CD4-positive, alpha-beta memory T cell (primary cell): ENCODE measurements around the gene RPL3. TPM values are rescaled to one million over a fixed set of nuclear protein-coding genes. Genes with fewer than 3 reads are reported as not detected.
"Not testable (repeated sequence)": the region's sequence is repeated elsewhere in the genome, so short reads cannot be mapped to it uniquely, and the experiment has no call there.

ENCODE experiments used
- CTCF ChIA-PET: fragments of 350-600 bp; sonication (Branson Sonifier 250); formaldehyde crosslinking; loops from one replicate; lab custom pipeline; 2021; ENCODE audit warnings: inconsistent platforms; ENCODE audit not compliant: partially characterized antibody; lab: Charles Lee
- POLR2A ChIA-PET: fragments of 350-600 bp; sonication (Branson Sonifier 250); formaldehyde crosslinking; loops from one replicate; lab custom pipeline; 2021; ENCODE audit not compliant: partially characterized antibody; lab: Charles Lee
- DNase-seq, 5 donors: peaks; one replicate each; pipeline versions ENCODE4 v3.0.0 to v3.0.0-alpha.2; 2020 to 2022; ENCODE audit warnings: mixed read lengths in 1 of 5
- H3K27ac ChIP-seq: one replicate; pipeline ENCODE4 v1.7.0; 2013; ENCODE audit warnings: low read depth, low read length
- H3K27me3 ChIP-seq: 2 replicates; pipeline ENCODE4 v1.7.0; 2013; ENCODE audit warnings: mild to moderate bottlenecking, low read length, moderate library complexity; ENCODE audit not compliant: insufficient read depth
- H3K36me3 ChIP-seq: 2 replicates; pipeline ENCODE4 v1.7.0; 2013; ENCODE audit warnings: mild to moderate bottlenecking, low read length, moderate library complexity; ENCODE audit not compliant: insufficient read depth
- H3K4me1 ChIP-seq: 2 replicates; pipeline ENCODE4 v1.7.0; 2013; ENCODE audit warnings: mild to moderate bottlenecking, low read length, moderate library complexity; ENCODE audit not compliant: insufficient read depth
- H3K4me3 ChIP-seq, 2 donors: one replicate each; pipeline ENCODE4 v1.7.0; 2013; ENCODE audit warnings: low read length in 2 of 2, mild to moderate bottlenecking in 1 of 2
- H3K9me3 ChIP-seq, 2 donors: one replicate each; pipeline ENCODE4 v1.7.0; 2013; ENCODE audit warnings: low read length in 2 of 2, control low read depth in 1 of 2; ENCODE audit not compliant: control insufficient read depth in 1 of 2
- H3K27ac Mint-ChIP-seq, 7 donors: one replicate each; pipeline ENCODE4 v1.8.0; 2020 to 2021; ENCODE audit warnings: mixed read lengths in 7 of 7, mild to moderate bottlenecking in 6 of 7, inconsistent platforms in 3 of 7, moderate library complexity in 3 of 7
- H3K27me3 Mint-ChIP-seq, 2 donors: one replicate each; pipeline ENCODE4 v1.8.0; 2020 to 2021; ENCODE audit warnings: mixed read lengths in 2 of 2
- H3K36me3 Mint-ChIP-seq, 2 donors: one replicate each; pipeline ENCODE4 v1.8.0; 2020 to 2021; ENCODE audit warnings: mixed read lengths in 2 of 2, inconsistent platforms in 1 of 2, mild to moderate bottlenecking in 1 of 2
- H3K4me1 Mint-ChIP-seq, 4 donors: one replicate each; pipeline ENCODE4 v1.8.0; 2020 to 2021; ENCODE audit warnings: mixed read lengths in 4 of 4, mild to moderate bottlenecking in 1 of 4
- H3K4me3 Mint-ChIP-seq, 8 donors: one replicate each; pipeline ENCODE4 v1.8.0; 2020 to 2021; ENCODE audit warnings: mixed read lengths in 8 of 8, mild to moderate bottlenecking in 7 of 8, moderate library complexity in 6 of 8, inconsistent platforms in 3 of 8
- H3K9me3 Mint-ChIP-seq, 8 donors: one replicate each; pipeline ENCODE4 v1.8.0; 2020 to 2021; ENCODE audit warnings: mixed read lengths in 8 of 8, mild to moderate bottlenecking in 5 of 8, inconsistent platforms in 3 of 8, moderate library complexity in 1 of 8
- intact Hi-C: fragments of 100-400 bp; cut with micrococcal nuclease; formaldehyde crosslinking; loops from one replicate; pipeline ENCODE4 v1.15.1; 2023
- polyA plus RNA-seq, 2 donors: library from polyadenylated mRNA; unstranded; fragments of 300-500 nt; fragmentation: Illumina TruSeq; gene quantifications; one replicate each; pipeline ENCODE4 v1.2.3, GENCODE V29; 2021
- total RNA-seq, 2 experiments: library from RNA; stranded (reverse); gene quantifications; one replicate each; pipeline ENCODE4 v1.2.3, GENCODE V29; 2021

RPL3 gene
- total and polyA plus RNA-seq, 4 experiments from 2014 or later, result 3,292 to 4,075 (median 3,564) TPM

GRCh38 chr22:39344046-39344390 is 24.6 kb upstream of the RPL3 start:
- DNase-seq, result no peak
- ChIA-PET POLR2A (interaction anchor here (0.6 to 2.6 kb wide), 4 partner anchors 24 to 185 kb away, joined by 3 to 16 read pairs (median 6); partner anchors contain the start of genes ATF4 and RPL3), CTCF (interaction anchor here (0.8 to 3.4 kb wide), 11 partner anchors 10 to 575 kb away, joined by 3 to 21 read pairs (median 5); partner anchors contain the start of gene ATF4)
- Histone ChIP-seq H3K4me1 (peaks cover 5% of the 10 kb centered on the region), H3K9me3 (no peaks in the 10 kb centered on the region), H3K27me3 (peaks cover 5% of the 10 kb centered on the region), H3K27ac (no peak overlapping the region), H3K4me3 (no peak overlapping the region), H3K36me3 (no peaks in the 10 kb centered on the region)
- Mint-ChIP-seq H3K9me3 (peaks cover 0 to 2% (median 0%) of the 10 kb centered on the region in 8 donors), H3K4me3 (no peak overlapping the region), H3K4me1 (peaks cover 4 to 8% (median 4%) of the 10 kb centered on the region in 4 donors), H3K36me3 (no peaks in the 10 kb centered on the region), H3K27me3 (peaks cover 6 to 9% of the 10 kb centered on the region in 2 donors), H3K27ac (no peak overlapping the region)
- intact Hi-C loops, result no loop called here

DNA sequence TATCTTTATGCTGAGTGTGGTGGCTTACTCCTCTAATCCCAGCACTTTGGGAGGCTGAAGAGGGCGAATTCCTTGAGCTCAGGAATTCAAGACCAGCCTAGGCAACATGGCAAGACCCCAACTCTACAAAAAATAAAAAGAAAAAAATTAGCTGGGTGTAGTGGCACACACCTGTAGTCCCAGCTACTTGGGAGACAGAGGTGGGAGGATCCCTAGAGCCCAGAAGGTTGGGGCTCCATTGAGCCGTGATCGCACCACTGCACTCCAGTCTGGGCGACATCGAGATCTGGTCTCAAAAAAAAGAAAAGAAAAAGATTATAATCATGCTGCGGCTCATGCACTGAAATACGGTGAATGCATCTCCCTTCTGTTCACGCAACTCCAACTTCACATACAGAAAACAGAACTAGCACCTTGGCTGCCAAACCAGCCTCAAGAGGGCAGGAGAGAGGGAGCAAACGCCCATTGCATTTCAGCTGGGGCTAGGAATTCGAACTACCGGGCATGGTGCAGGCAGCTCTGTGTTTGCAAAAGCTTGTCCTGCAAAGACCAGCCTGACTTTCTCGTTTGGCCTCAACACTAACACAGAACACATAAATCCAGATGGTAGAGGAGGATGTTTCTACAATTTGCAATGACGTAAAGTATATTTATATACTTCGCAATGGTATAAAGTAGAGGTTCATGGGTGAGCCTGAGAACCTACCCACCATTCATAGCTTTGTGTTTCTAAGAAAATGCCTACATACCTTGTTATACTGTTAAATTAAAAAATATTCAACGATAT is 24.0 kb upstream of the RPL3 start:
- Histone ChIP-seq H3K4me1 (peaks cover 5% of the 10 kb centered on the region), H3K27me3 (no peaks in the 10 kb centered on the region), H3K36me3 (no peaks in the 10 kb centered on the region), H3K4me3 (no peak overlapping the region), H3K9me3 (no peaks in the 10 kb centered on the region), H3K27ac (no peak overlapping the region)
- POLR2A ChIA-PET, result interaction anchor here (0.6 to 2.6 kb wide), 4 partner anchors 24 to 185 kb away, joined by 3 to 16 read pairs (median 6); partner anchors contain the start of genes ATF4 and RPL3
- CTCF ChIA-PET, result interaction anchor here (0.7 to 3.4 kb wide), 13 partner anchors 10 to 574 kb away, joined by 3 to 21 read pairs (median 3); partner anchors contain the start of gene ATF4
- Mint-ChIP-seq H3K4me1 (peaks cover 4 to 5% (median 4%) of the 10 kb centered on the region in 4 donors), H3K27me3 (peaks cover 5 to 7% of the 10 kb centered on the region in 2 donors), H3K9me3 (peaks cover 0 to 2% (median 0%) of the 10 kb centered on the region in 8 donors), H3K36me3 (no peaks in the 10 kb centered on the region), H3K27ac (no peak overlapping the region), H3K4me3 (no peak overlapping the region)
- DNase-seq, result peak; percentile 40 to 56 (median 46)
- intact Hi-C loops, result loop anchor here (1.0 kb wide), 2 partner anchors 45 to 186 kb away; no protein-coding TSS in a partner anchor

- no peaks in the 10 kb centered on the region for H3K9me3 ChIP-seq
- H3K4me1 ChIP-seq, result peaks cover 5% of the 10 kb centered on the region
- POLR2A ChIA-PET, result interaction anchor here (1.3 kb wide), 1 partner anchor 9 kb away, joined by 4 read pairs; no protein-coding TSS in a partner anchor
- no peaks in the 10 kb centered on the region for H3K36me3 Mint-ChIP-seq
- H3K36me3 ChIP-seq, result no peaks in the 10 kb centered on the region
- peaks cover 4 to 5% (median 4%) of the 10 kb centered on the region in 4 donors for H3K4me1 Mint-ChIP-seq
- intact Hi-C loops, result no loop called here
- H3K27me3 Mint-ChIP-seq, result peaks cover 3 to 7% of the 10 kb centered on the region in 2 donors
- no peak for DNase-seq
- no peaks in the 10 kb centered on the region for H3K27me3 ChIP-seq
- peaks cover 0 to 2% (median 0%) of the 10 kb centered on the region in 8 donors for H3K9me3 Mint-ChIP-seq
- CTCF ChIA-PET, result interaction anchor here (1.1 to 3.4 kb wide), 2 partner anchors 9 to 170 kb away, joined by 3 to 19 read pairs; no protein-coding TSS in a partner anchor
- H3K4me3 ChIP-seq, result no peak overlapping the region
- no peak overlapping the region for H3K4me3 Mint-ChIP-seq
- no peak overlapping the region for H3K27ac ChIP-seq
- H3K27ac Mint-ChIP-seq, result no peak overlapping the region
Measured at GRCh38 chr22:39341179-39341578, 21.8 kb upstream of the RPL3 start.

GRCh38 chr22:39339775-39340174 is 20.4 kb upstream of the RPL3 start:
- H3K27me3 ChIP-seq, H3K27ac ChIP-seq, H3K4me1 ChIP-seq, H3K4me3 ChIP-seq, DNase-seq, H3K36me3 Mint-ChIP-seq, H3K9me3 ChIP-seq, H3K9me3 Mint-ChIP-seq, H3K27me3 Mint-ChIP-seq, intact Hi-C loops, H3K27ac Mint-ChIP-seq, H3K36me3 ChIP-seq, H3K4me1 Mint-ChIP-seq, POLR2A ChIA-PET, H3K4me3 Mint-ChIP-seq: not testable (repeated sequence)
- CTCF ChIA-PET, result interaction anchor here (0.6 to 1.4 kb wide), 3 partner anchors 8 to 999 kb away, joined by 3 to 5 read pairs (median 3); no protein-coding TSS in a partner anchor

DNA sequence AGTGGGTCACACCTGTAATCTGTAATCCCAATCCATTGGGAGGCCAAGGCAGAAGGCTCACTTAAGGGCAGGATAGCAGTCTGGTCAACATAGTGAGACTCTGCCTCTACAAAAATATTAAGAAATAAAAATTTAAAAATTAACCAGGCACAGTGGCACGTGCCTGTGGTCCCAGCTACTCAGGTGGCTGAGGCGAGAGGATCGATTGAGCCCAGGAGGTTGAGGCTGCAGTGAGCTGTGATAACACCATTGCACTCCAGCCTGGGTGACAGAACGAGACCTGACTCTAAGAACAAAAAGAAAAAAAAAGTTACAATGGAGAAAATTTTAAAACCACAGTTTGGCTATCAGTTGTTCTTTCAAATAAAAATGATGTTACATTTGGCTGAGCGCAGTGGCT is 17.0 kb upstream of the RPL3 start:
- no peak for DNase-seq
- Mint-ChIP-seq H3K4me1 (peaks cover 0 to 11% (median 4%) of the 10 kb centered on the region in 4 donors), H3K9me3 (peaks cover 0 to 2% (median 0%) of the 10 kb centered on the region in 8 donors), H3K36me3 (no peaks in the 10 kb centered on the region), H3K27me3 (peaks cover 1 to 3% of the 10 kb centered on the region in 2 donors), H3K27ac (no peak overlapping the region), H3K4me3 (no peak overlapping the region)
- no peak overlapping the region for H3K27ac ChIP-seq
- intact Hi-C loops, result no loop called here
- no peaks in the 10 kb centered on the region for H3K9me3 ChIP-seq
- POLR2A ChIA-PET, result no interaction called here
- CTCF ChIA-PET, result no interaction called here
- H3K4me1 ChIP-seq, result no peaks in the 10 kb centered on the region
- H3K27me3 ChIP-seq, result no peaks in the 10 kb centered on the region
- H3K4me3 ChIP-seq, result no peak overlapping the region
- H3K36me3 ChIP-seq, result no peaks in the 10 kb centered on the region

DNA sequence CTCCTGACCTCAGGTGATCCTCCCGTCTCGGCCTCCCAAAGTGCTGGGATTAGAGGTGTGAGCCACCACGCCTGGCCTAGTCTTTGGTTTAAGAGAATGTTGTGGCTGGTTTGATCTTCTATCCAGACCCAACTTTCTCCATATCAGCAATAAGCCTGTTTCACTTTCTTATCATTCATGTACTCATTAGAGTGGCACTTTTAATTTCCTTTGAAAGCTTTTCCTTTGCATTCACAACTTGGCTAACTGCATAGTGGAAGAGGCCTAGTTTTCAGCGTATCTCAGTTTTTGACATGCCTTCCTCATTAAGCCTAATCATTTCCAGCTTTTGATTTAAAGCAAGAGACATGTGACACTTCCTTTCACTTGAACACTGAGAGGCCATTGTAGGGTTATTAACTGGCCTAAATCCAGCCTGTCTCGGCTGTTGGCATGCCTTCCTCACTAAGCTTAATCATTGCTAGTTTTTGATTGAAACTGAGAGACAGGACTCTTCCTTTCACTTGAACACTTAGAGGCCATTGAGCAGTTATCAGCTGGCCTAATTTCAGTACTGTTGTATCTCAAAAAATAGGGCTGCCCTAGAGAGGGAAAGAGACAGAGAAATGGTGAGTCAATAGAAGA is 13.1 kb upstream of the RPL3 start:
- intact Hi-C loops, result no loop called here
- no peaks in the 10 kb centered on the region for H3K9me3 ChIP-seq
- ChIA-PET POLR2A (interaction anchor here (1.3 to 7.6 kb wide), 2 partner anchors 9 to 14 kb away, joined by 4 to 43 read pairs; partner anchors contain the start of gene RPL3), CTCF (interaction anchor here (0.6 to 3.2 kb wide), 8 partner anchors 7 to 366 kb away, joined by 3 to 19 read pairs (median 8); partner anchors contain the start of genes RPL3 and TAB1)
- H3K27ac ChIP-seq, result no peak overlapping the region
- H3K4me1 Mint-ChIP-seq, result peaks cover 0 to 17% (median 4%) of the 10 kb centered on the region in 4 donors
- H3K27me3 ChIP-seq, result no peaks in the 10 kb centered on the region
- no peak overlapping the region for H3K4me3 ChIP-seq
- no peaks in the 10 kb centered on the region for H3K36me3 Mint-ChIP-seq
- H3K4me3 Mint-ChIP-seq, result no peak overlapping the region
- no peaks in the 10 kb centered on the region for H3K4me1 ChIP-seq
- DNase-seq, result no peak
- H3K27ac Mint-ChIP-seq, result peak overlapping the region in 3 of 7 donors; percentile 23 to 64 (median 36)
- peaks cover 0 to 1% of the 10 kb centered on the region in 2 donors for H3K27me3 Mint-ChIP-seq
- H3K36me3 ChIP-seq, result no peaks in the 10 kb centered on the region
- no peaks in the 10 kb centered on the region for H3K9me3 Mint-ChIP-seq
